HTERT RPE-1 (cell line): ENCODE data around the gene TRUB2.
"Not testable (repeated sequence)": the region's sequence is repeated elsewhere in the genome, so short reads cannot be mapped to it uniquely, and the experiment has no call there.

ENCODE experiments used
- in situ Hi-C: fragments of 300-500 bp; cut with MboI; formaldehyde crosslinking; loops from 4 replicates; pipeline ENCODE4 v1.14.3; 2020; ENCODE audit warnings: low sequenced_read_pairs

Gene TRUB2

GRCh38 chr9:128304136-128304970 is 17.9 kb downstream of the TRUB2 start:
- in situ Hi-C loops, result no loop called here

- in situ Hi-C loops, result no loop called here
Observed at GRCh38 chr9:128298535-128299482, 23.4 kb downstream of the TRUB2 start.

- in situ Hi-C loops, result no loop called here
Observed at GRCh38 chr9:128297221-128297773, 24.9 kb downstream of the TRUB2 start.

GRCh38 chr9:128296340-128297220 is 25.7 kb downstream of the TRUB2 start:
- in situ Hi-C loops, result no loop called here

- in situ Hi-C loops, result no loop called here
Observed at GRCh38 chr9:128294142-128294541, 28.1 kb downstream of the TRUB2 start.

GRCh38 chr9:128293091-128293490 is 29.2 kb downstream of the TRUB2 start:
- in situ Hi-C loops, result no loop called here

- in situ Hi-C loops, result no loop called here
Observed at GRCh38 chr9:128292009-128292408, 30.2 kb downstream of the TRUB2 start.

- in situ Hi-C loops, result no loop called here
Observed at GRCh38 chr9:128288273-128289004, 33.8 kb downstream of the TRUB2 start.

- in situ Hi-C loops, result no loop called here
Observed at GRCh38 chr9:128286440-128286839, 35.8 kb downstream of the TRUB2 start.

GRCh38 chr9:128285033-128285784 is 37.0 kb downstream of the TRUB2 start:
- in situ Hi-C loops, result no loop called here

GRCh38 chr9:128282500-128282899 is 39.7 kb downstream of the TRUB2 start:
- in situ Hi-C loops, result no loop called here

- in situ Hi-C loops, result no loop called here
Observed at GRCh38 chr9:128280084-128280622, 42.1 kb downstream of the TRUB2 start.

- in situ Hi-C loops, result not testable (repeated sequence)
Observed at GRCh38 chr9:128279088-128280073, 42.9 kb downstream of the TRUB2 start.

GRCh38 chr9:128276574-128277270 is 45.5 kb downstream of the TRUB2 start:
- in situ Hi-C loops, result no loop called here

- in situ Hi-C loops, result no loop called here
Observed at GRCh38 chr9:128276008-128276573, 46.2 kb downstream of the TRUB2 start, which contains the start of gene SWI5. SWI5 (plus strand) TSS chr9:128276276.

- in situ Hi-C loops, result no loop called here
Observed at GRCh38 chr9:128275198-128276007, 46.8 kb downstream of the TRUB2 start, which contains the start of gene GOLGA2. GOLGA2 (minus strand) TSS chr9:128276007; CDS start chr9:128275976, 31 bp downstream.
